ENCODE measurements around the gene CEBPZ. TPM values are rescaled to one million over a fixed set of nuclear protein-coding genes. Genes with fewer than 3 reads are reported as not detected.

CEBPZ gene
- total RNA-seq, 1 donor from 2014 or later: 41.1 TPM

DNA sequence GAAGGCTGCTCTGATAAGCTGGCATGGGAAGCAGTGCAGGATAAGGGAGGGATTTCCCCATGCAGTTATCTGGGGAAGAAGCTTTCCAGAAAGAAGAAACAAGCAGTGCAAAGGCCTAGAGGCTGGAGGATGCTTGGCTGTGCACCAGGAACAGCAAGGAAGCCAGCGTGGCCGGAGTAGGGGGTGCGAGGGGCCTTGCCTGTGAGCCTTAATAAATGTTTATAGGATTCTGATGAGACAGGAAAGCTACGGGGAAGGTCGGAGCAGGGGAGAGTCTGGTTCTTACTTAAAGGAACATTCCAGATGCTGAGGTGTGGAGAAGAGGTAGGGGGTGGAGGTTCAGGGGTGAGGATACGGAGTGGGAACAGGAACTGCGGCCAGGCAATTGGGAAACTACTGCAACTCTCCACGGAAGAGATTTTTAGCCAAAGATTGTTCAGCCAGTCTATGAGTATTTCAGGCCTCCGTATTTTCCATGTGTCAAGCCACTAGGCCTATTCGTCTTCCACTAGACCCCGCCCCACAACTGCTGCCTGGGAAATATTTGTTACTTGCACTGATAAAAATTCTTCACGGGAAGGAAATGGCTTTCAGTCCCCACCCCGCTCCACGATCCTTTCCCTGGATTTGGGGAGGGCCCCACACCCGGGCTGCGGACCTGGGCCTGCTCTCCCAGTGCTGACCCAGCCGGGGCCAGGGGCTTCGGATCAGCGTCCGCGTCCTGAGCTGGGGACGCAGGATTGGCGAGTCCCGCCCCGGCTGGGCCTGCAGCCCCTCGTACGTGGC, 75.1 kb downstream of the CEBPZ start:
- Mint-ChIP-seq H3K4me3 (ENCODE audit: unreplicated experiment) (peak overlapping the region; percentile 87), H3K27me3 (ENCODE audit: unreplicated experiment) (no peaks in the 10 kb centered on the region), H3K27ac (ENCODE audit: unreplicated experiment) (peak overlapping the region; percentile 59), H3K9me3 (ENCODE audit: unreplicated experiment) (no peaks in the 10 kb centered on the region), H3K4me1 (ENCODE audit: low read depth, unreplicated experiment) (peaks cover 5% of the 10 kb centered on the region), H3K36me3 (ENCODE audit: unreplicated experiment) (no peaks in the 10 kb centered on the region)
- TF ChIP-seq, protein P1, sequence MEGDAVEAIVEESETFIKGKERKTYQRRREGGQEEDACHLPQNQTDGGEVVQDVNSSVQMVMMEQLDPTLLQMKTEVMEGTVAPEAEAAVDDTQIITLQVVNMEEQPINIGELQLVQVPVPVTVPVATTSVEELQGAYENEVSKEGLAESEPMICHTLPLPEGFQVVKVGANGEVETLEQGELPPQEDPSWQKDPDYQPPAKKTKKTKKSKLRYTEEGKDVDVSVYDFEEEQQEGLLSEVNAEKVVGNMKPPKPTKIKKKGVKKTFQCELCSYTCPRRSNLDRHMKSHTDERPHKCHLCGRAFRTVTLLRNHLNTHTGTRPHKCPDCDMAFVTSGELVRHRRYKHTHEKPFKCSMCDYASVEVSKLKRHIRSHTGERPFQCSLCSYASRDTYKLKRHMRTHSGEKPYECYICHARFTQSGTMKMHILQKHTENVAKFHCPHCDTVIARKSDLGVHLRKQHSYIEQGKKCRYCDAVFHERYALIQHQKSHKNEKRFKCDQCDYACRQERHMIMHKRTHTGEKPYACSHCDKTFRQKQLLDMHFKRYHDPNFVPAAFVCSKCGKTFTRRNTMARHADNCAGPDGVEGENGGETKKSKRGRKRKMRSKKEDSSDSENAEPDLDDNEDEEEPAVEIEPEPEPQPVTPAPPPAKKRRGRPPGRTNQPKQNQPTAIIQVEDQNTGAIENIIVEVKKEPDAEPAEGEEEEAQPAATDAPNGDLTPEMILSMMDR (IDR thresholded peaks at IDR 0.05; ENCODE audit: partially characterized antibody, unreplicated experiment): no peak
- no peak for DNase-seq

DNA sequence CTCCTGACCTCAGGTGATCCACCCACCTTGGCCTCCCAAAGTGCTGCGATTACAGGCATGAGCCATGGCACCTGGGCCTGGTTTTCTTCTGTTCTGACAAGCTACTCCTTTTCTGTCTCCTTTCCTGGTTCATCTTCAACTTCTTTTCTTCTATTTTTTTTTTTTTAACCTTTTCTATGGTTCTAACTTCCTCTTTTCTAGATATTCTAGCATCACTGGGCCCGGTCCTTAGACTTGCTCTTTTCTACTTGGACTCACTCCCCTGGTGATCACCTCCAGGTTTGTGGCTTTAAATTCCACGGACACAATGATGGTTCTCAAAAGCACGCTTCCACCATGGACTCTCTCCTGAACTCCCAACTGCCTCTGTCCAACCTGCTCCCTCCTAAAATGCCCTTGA, 76.6 kb downstream of the CEBPZ start:
- Mint-ChIP-seq H3K4me3 (ENCODE audit: unreplicated experiment) (no peak overlapping the region), H3K27me3 (ENCODE audit: unreplicated experiment) (no peaks in the 10 kb centered on the region), H3K36me3 (ENCODE audit: unreplicated experiment) (no peaks in the 10 kb centered on the region), H3K27ac (ENCODE audit: unreplicated experiment) (no peak overlapping the region), H3K9me3 (ENCODE audit: unreplicated experiment) (no peaks in the 10 kb centered on the region), H3K4me1 (ENCODE audit: low read depth, unreplicated experiment) (peaks cover 5% of the 10 kb centered on the region)
- DNase-seq: no peak
- TF ChIP-seq, protein P1 (IDR thresholded peaks at IDR 0.05; ENCODE audit: partially characterized antibody, unreplicated experiment): no peak

DNA sequence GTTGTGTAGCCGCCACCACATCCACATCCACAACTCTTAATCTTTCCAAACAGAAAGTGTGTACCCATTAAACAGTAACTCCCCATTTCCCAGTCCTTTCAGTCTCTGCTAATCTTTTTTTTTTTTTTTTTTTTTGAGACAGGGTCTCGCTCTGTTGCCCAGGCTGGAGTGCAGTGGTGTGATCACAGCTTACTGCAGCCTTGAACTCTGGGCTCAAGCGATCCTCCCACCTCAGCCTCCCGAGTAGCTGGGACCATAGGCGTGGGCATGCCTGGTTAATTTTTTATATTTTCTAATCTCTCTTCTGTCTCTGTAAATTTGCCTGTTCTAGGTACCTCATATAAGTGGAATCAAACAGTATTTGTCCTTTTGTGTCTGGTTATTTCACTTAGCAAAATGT, 78.2 kb downstream of the CEBPZ start:
- Mint-ChIP-seq H3K27me3 (ENCODE audit: unreplicated experiment) (no peaks in the 10 kb centered on the region), H3K27ac (ENCODE audit: unreplicated experiment) (no peak overlapping the region), H3K36me3 (ENCODE audit: unreplicated experiment) (no peaks in the 10 kb centered on the region), H3K9me3 (ENCODE audit: unreplicated experiment) (no peaks in the 10 kb centered on the region), H3K4me3 (ENCODE audit: unreplicated experiment) (no peak overlapping the region), H3K4me1 (ENCODE audit: low read depth, unreplicated experiment) (peaks cover 5% of the 10 kb centered on the region)
- TF ChIP-seq, protein P1 (IDR thresholded peaks at IDR 0.05; ENCODE audit: partially characterized antibody, unreplicated experiment): no peak
- no peak for DNase-seq

Other genes with a start within 250 kb of the CEBPZ start
- gene HEATR5B, start 147.2 kb downstream of the CEBPZ start, total RNA-seq (ENCODE audit: unreplicated experiment): 33.5 TPM
- 13.2 TPM for gene GPATCH11, start 147.1 kb downstream of the CEBPZ start, total RNA-seq (ENCODE audit: unreplicated experiment)
- 8.7 TPM for gene EIF2AK2, start 74.6 kb downstream of the CEBPZ start, total RNA-seq (ENCODE audit: unreplicated experiment)
- gene SULT6B1, start 42.9 kb downstream of the CEBPZ start, total RNA-seq (ENCODE audit: unreplicated experiment): not detected
- 39.9 TPM for gene CEBPZOS, start 35.1 kb downstream of the CEBPZ start, total RNA-seq (ENCODE audit: unreplicated experiment)
- gene NDUFAF7, start 62 bp upstream of the CEBPZ start, total RNA-seq (ENCODE audit: unreplicated experiment): 25.1 TPM
- gene PRKD3, start 93.2 kb upstream of the CEBPZ start, total RNA-seq (ENCODE audit: unreplicated experiment): 47.9 TPM
- gene QPCT, start 113.0 kb upstream of the CEBPZ start, total RNA-seq (ENCODE audit: unreplicated experiment): 7.4 TPM